AG04449 (cell line): ENCODE measurements around the gene TTC29.

ENCODE experiments used
- CTCF ChIA-PET: fragments of 350-600 bp; formaldehyde crosslinking; extraction: SDS; loops from one replicate; lab custom pipeline; 2021; ENCODE audit warnings: antibody characterized with exemption; lab: Yijun Ruan, JAX
- POLR2A ChIA-PET: fragments of 400-600, 350-600 bp; formaldehyde crosslinking; extraction: SDS; loops from one replicate; lab custom pipeline; 2020; ENCODE audit warnings: antibody characterized with exemption, inconsistent platforms; lab: Yijun Ruan, JAX
- DNase-seq: peaks from one replicate; pipeline ENCODE4 v3.0.0-alpha.2; 2010; ENCODE audit warnings: low read depth, low spot score
- H3K4me3 ChIP-seq: 2 replicates; pipeline ENCODE4 v1.5.1; 2011; ENCODE audit warnings: low read depth, mild to moderate bottlenecking, control low read depth, low read length
- TF ChIP-seq, protein P1 (sequence below): IDR thresholded peaks from one replicate; pipeline ENCODE4 v1.5.1; 2011; ENCODE audit warnings: mild to moderate bottlenecking, moderate library complexity, low read length, control low read depth, inconsistent platforms; ENCODE audit not compliant: insufficient read depth; ENCODE audit errors: missing control alignments

The TTC29 gene

DNA sequence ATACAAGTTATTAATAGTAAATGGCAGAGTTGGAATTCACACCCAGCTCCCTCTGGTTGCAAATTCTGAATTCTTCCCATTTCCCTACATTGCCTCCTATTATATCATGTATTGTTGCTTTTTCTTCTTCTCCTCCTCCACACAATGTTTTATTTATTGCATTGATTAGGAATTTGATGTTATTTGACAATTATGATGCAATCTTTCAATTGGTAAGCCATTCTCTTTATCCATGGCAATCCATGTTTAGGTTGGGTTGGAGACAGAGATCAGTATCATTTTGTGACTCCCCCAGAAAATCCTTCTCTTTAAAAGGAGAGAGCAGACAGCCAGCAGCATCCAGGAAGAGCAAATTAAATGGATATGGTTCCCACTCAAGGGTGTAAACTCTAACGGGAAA lies 30.5 kb downstream of the TTC29 start:
- H3K4me3 ChIP-seq = no peak overlapping the region
- POLR2A ChIA-PET = no interaction called here
- TF ChIP-seq, protein P1, sequence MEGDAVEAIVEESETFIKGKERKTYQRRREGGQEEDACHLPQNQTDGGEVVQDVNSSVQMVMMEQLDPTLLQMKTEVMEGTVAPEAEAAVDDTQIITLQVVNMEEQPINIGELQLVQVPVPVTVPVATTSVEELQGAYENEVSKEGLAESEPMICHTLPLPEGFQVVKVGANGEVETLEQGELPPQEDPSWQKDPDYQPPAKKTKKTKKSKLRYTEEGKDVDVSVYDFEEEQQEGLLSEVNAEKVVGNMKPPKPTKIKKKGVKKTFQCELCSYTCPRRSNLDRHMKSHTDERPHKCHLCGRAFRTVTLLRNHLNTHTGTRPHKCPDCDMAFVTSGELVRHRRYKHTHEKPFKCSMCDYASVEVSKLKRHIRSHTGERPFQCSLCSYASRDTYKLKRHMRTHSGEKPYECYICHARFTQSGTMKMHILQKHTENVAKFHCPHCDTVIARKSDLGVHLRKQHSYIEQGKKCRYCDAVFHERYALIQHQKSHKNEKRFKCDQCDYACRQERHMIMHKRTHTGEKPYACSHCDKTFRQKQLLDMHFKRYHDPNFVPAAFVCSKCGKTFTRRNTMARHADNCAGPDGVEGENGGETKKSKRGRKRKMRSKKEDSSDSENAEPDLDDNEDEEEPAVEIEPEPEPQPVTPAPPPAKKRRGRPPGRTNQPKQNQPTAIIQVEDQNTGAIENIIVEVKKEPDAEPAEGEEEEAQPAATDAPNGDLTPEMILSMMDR = no peak
- no peak for DNase-seq
- CTCF ChIA-PET = interaction anchor here (0.9 to 3.4 kb wide), 4 partner anchors 46 to 577 kb away, joined by 3 to 28 read pairs (median 6); no protein-coding TSS in a partner anchor

DNA sequence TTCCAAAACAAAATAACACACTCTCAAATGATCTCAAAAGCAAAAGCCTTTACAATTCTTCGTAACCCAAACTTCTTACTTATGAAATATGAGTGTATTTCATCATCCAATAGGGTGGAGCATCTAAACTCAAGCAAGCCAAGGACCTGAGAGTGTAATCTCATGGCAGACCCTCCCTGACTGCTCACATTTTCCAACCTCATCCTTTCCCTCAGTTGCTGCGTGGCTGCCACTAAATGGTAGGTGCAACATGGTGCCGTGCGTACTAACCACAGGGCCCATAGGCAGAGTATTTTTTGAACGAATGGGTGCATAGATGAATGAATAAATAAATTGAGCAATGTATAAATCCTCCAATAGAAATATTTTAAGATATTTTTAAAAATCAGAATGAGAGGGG lies 45.4 kb downstream of the TTC29 start:
- POLR2A ChIA-PET = no interaction called here
- no peak overlapping the region for H3K4me3 ChIP-seq
- DNase-seq = no peak
- TF ChIP-seq, protein P1 = no peak
- CTCF ChIA-PET = no interaction called here

DNA sequence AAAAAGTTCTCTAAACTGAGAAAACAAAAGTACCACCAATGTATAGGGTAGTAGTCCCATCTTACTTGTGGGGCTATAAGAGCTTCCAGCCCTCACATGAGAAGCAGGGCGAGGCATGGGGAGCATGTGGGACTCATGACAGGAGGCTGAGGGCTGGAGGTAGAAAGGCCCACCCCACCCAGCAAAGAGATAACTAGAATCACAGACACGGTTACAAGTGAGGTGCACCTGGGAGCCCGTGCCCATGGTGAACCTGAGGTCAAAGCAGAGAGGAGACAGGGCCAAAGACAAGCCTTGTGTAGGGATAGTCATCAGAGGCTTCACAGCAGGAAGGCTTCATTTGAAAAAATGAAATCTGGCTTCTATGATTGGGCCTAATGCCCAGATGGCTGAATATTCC lies 55.4 kb downstream of the TTC29 start:
- H3K4me3 ChIP-seq = no peak overlapping the region
- CTCF ChIA-PET = no interaction called here
- DNase-seq = no peak
- TF ChIP-seq, protein P1 = no peak
- POLR2A ChIA-PET = no interaction called here

DNA sequence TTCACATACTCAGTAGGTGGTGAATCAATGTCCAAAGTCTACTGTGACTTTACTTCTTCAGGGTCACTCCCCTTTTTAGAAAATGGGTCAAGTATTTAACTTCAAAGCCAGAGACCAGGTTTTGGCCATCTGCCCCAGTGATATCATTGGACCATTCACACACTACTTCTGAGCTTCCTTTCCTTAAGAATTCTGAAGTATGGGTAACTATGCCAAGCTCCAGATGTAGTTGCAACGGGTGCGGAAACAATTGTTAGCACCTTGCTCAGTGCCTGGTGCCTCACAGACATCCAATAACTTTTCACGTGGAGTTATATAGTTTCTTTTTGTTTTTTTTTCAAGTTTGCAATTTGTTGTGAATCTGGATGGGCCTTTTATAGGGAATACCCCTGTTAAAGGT lies 62.6 kb downstream of the TTC29 start:
- no peak overlapping the region for H3K4me3 ChIP-seq
- ChIA-PET POLR2A (no interaction called here), CTCF (no interaction called here)
- TF ChIP-seq, protein P1 = no peak
- no peak for DNase-seq

DNA sequence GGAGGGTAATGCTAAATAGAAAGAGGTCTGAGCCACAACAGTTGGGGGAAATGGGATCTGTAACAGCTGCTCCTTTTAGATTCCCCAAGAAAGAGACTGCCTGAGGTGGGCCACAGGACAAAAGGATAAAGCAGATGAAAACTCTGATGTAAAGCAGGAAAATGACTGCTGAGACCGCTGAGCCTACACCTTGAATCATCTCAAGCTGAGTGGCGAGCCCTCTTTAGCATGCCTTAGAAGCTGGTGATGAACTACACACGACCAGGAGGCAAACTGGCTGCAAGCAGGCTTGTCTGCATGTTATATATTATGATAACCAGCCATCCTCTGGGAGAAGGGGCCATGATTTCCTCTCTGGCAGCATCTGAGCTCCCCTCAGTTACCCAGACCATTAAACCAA lies 88.4 kb downstream of the TTC29 start:
- ChIA-PET CTCF (no interaction called here), POLR2A (no interaction called here)
- TF ChIP-seq, protein P1 = no peak
- no peak for DNase-seq
- H3K4me3 ChIP-seq = no peak overlapping the region

DNA sequence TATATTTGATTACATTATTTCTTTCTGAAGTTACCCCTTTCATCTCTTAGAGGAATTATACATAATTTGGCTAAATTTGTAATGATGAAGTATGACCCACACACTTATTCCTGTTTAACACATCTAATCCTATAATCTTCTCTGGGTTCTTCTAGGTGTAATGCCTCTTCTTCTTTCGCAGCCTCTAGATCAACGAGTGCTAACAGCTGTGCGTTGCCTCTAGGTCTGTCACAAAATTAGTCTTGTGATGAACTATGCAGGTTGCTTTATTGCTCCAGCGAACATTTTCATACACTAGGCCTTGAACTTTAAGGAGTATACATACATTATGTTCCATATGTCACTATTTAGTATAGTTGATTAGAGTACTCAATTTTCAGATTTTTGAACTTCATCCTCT lies 89.9 kb downstream of the TTC29 start:
- POLR2A ChIA-PET = no interaction called here
- TF ChIP-seq, protein P1 = no peak
- no peak for DNase-seq
- CTCF ChIA-PET = no interaction called here
- H3K4me3 ChIP-seq = no peak overlapping the region
